Measurements from ENCODE around the gene NANOGP8.
"Not testable (repeated sequence)": the region's sequence is repeated elsewhere in the genome, so short reads cannot be mapped to it uniquely, and the experiment has no call there.

Gene NANOGP8

DNA sequence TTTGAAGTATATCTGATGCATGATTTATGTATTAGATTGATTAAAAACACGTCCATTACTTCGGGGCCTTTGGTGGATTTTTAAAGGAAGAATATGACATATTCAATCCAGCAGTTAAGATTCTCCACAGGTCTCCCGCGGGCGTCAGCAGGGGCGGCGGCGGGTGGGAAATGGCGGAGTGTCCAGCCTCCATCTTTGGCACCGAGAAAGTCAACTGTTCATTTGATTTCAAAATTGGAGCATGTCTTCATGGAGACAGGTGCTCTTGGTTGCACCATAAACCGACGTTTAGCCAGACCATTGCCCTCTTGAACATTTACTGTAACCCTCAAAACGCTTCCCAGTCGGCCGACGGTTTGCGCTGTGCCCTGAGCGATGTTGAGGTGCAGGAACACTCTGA, 7.2 kb upstream of the NANOGP8 start:
- DNase-seq, result no peak

GRCh38 chr15:35090104-35090807, 5.2 kb upstream of the NANOGP8 start:
- no peak for DNase-seq

GRCh38 chr15:35089551-35089950, 4.5 kb upstream of the NANOGP8 start:
- DNase-seq, result no peak

DNA sequence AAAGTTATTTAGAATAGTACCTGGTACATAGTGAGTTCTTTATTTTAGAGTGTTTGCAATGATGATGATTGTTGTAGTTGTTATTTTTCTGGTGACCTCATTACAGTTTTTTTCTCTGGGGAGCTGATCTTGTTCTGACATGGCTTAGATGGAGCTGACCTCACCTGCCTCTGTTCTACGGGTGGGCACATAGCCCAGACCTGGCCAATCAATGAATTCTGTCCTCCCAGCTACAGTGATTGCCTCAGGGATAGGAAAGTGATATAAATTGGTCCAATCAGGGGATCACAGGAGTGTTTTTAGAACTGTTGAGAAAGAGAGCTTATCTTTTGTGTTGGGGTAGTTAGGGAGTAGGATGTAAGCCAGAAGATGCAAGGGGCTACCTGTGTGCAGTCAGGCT, 3.2 kb upstream of the NANOGP8 start:
- DNase-seq, result no peak

GRCh38 chr15:35087759-35088158, 2.7 kb upstream of the NANOGP8 start:
- no peak for DNase-seq

GRCh38 chr15:35082371-35083348, 2.4 kb downstream of the NANOGP8 start:
- DNase-seq, result not testable (repeated sequence)

DNA sequence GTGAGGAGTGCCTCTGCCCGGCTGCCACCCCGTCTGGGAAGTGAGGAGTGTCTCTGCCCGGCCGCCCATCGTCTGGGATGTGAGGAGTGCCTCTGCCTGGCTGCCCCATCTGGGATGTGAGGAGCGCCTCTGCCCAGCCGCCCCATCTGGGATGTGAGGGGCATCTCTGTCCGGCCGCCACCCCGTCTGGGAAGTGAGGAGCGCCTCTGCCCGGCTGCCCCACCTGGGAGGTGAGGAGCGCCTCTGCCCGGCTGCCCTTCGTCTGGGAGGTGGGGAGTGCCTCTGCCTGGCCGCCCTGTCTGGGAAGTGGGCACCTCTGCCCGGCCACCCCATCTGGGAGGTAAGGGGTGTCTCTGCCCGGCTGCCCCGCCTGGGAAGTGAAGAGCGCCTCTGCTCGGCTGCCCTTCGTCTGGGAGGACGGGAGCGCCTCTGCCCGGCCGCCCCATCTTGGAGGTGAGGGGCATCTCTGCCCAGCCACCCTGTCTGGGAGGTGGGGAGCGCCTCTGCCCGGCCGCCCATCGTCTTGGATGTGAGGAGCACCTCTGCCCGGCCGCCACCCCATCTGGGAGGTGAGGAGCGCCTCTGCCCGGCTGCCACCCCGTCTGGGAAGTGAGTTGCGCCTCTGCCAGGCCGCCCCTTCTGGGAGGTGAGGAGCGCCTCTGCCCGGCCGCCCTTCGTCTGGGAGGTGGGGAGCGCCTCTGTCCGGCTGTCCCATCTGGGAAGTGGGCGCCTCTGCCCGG, 3.3 kb downstream of the NANOGP8 start:
- DNase-seq, result not testable (repeated sequence)

GRCh38 chr15:35080226-35080625, 4.9 kb downstream of the NANOGP8 start:
- no peak for DNase-seq

- DNase-seq, result peak; percentile 26
Observed at GRCh38 chr15:35078221-35078915, 6.7 kb downstream of the NANOGP8 start.

- no peak for DNase-seq
Observed at GRCh38 chr15:35071106-35071505, 14.0 kb downstream of the NANOGP8 start.

GRCh38 chr15:35068846-35069475, 16.1 kb downstream of the NANOGP8 start:
- no peak for DNase-seq

GRCh38 chr15:35067496-35068347, 17.4 kb downstream of the NANOGP8 start:
- DNase-seq, result no peak

GRCh38 chr15:35066094-35066493, 19.0 kb downstream of the NANOGP8 start:
- no peak for DNase-seq

DNA sequence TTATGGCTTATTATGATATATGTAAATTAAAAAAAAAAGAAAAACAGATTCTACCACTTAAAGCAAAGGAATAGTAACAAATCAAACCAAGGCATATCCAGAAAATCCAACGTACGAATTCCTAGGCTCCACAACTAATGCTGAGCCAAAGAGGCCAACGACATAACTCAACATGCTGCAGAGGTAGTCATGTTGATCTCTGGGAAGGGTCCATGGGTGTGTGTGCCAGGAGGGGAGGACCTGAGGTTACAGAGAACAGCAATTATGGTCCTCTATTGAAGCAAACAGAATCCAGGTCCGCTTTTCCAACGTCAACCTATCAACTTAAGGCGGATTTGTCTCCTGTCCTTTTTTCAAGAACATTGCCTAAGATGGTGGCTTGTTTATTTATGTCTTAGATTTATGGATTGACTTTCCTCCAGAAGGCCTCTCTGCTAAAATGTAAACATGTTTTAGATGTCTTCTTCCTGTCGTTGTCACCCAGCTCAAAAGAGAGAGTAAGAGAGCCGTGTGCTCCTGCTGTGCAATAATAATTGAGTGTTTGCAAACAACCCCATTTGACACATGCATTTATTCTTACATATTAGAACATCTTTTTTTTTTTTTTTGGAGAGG, 20.4 kb downstream of the NANOGP8 start:
- DNase-seq, result no peak

DNA sequence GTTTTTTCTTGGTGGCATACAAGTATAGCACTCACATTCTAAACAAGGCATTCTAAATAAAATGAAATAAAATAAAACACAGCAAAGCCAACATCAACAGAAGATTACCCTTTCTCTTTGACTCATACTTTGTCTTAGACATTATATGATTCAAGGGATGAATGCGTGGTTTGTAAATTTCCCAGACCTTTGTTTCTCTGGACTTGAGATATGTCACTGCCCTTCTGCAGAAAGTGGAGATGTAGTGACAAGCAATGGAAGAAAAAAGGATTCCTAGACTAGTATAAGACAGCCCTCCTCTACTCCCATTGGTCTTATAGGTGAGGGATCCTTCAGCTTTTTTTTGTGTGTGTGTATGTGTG, 22.4 kb downstream of the NANOGP8 start:
- DNase-seq, result no peak

DNA sequence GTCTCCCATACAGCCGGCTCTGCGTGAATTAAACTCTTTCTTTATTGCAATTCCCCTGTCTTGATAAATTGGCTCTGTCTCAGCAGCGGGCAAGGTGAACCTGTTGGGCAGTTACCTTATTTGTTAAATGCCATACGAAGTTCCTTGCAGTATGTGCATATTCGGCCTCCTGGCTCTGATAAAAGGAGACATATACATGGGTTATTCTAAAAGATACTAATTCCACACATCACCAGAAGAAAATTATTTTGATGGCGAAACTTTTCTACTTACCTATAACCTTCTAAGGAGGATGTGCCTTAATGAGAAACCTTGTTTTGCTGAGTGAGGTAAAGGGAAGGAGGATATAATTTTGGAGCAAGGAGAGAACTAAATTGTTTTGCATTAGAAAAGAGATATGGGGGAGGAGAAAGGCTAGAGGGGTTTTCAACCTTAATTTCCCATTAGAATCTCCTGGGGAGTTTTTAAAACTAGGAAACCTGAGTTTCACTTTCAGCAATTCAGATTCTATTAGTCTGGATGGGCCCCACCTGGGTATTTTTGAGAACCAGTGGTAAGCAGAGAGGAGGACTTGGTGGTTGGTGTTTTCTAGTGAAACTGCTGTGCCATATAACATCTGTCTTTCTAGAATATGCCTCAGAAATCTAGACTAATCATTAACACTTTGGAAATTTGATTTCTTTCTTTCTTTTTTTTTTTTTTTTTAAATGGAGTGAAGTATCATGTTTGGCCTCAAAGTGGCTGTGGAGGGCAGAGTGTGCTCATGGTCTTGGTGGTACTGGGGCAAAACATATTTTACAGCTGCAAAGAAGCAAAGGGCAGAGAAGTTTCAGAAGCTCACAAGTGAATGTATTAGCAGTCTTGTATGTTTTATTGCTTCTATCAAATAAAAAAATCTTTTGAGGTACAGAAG, 23.0 kb downstream of the NANOGP8 start:
- no peak for DNase-seq

DNA sequence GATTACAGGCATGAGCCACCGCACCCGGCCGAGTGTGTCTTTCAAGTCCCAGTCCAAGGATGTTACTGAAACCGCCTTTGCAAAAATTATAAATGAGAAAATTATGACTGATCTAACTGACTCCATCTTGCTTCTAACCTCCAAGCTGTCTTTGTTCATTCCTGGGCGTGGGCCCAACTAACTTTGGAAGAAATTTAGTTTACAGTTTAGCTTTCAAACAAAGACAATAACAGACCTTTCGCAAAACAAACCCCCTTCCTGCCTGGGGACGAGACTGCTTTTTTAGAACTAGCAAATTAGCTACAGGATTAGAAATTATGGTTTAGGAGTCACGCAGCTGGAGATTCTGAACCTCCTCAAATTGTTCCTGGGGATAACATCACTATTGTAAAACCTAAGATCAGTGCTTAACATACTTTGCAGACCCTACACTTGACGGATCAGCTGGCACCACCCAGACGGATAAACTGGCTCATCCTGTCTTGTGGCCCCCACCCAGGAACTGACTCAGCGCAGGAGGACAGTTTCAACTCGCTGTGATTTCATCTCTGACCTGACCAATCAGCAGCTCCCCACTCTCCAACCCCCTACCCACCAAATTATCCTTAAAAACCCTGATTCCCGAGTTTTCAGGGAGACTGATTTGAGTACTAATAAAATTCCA, 23.8 kb downstream of the NANOGP8 start:
- DNase-seq, result no peak

DNA sequence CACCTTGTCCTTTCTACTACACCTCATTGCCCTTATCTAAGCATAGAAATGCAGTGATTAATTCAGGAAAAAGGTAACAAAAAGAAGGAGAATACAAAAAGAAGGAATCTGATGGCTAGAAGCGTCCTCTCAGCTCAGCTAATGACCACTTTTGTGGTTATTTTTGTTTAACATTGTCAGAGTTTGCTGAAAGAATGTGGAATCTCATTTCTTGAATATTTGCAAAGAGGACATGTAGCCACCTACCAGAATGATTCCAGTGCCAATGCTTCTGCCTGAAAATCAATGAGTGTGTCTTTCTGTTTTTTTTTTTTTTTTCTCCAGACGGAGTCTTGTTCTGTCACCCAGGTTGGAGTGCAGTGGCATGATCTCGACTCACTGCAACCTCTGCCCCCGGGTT, 24.5 kb downstream of the NANOGP8 start:
- DNase-seq, result no peak

- DNase-seq, result no peak
Observed at GRCh38 chr15:35058534-35059054, 26.5 kb downstream of the NANOGP8 start.
